Measurements from ENCODE around the gene RAB28.

RAB28 gene

DNA sequence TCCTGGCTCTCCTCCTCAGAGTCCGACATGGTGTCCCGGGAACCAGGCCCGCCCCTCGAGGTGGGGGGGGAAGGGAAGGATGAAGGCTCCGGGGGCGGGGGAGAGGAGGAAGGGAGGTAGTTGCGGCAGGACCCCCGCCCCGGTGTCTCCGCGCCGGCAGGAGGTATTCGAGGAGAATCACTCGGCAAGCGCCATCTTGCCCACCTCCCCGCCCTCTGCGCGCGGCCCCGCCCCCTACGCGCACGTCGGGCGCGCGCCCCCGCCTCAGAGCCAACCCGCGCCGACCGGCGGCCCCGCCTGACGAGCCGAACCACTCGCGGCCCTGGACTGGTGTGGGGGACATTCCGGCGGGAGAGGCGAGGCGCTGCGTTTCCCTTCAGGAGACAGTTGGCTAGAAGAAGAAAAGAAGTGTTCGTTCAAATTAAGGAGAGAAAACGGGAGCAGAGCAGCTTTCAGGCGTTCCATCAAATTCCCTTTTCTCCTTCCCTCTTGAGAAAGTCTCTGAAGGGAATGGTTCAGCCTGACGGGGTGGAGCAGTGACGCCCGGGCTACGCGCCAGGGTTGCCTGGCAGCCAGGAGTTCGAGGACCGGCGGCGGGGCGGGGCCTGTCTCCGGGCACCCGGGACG, at the start of gene RAB28:
Gene RAB28 (minus strand): TSS at position 219 of the 627 bp plus-strand sequence.
- FAIRE-seq (peak; percentile 29), DNase-seq (ENCODE audit: low spot score) (peak; percentile 81)

DNA sequence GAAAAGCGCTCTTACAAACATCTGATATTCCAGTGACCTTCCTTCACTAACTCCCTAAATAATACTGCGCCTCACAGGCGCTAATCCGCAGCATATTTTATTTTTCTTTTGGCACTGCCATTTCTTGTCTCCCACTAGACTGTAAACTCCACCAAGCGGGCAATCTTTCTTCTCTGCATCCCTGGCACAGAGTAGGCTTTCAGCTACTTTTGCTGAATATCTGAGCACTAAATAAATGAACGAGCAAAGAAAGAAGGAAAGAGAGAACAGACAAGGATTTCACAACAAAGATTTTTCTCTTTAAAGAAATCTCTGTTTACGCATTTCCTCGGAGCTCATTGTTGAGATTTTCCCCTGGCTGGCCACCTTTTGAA, 47.5 kb upstream of the RAB28 start:
- DNase-seq (ENCODE audit: low spot score) (no peak), FAIRE-seq (no peak)

DNA sequence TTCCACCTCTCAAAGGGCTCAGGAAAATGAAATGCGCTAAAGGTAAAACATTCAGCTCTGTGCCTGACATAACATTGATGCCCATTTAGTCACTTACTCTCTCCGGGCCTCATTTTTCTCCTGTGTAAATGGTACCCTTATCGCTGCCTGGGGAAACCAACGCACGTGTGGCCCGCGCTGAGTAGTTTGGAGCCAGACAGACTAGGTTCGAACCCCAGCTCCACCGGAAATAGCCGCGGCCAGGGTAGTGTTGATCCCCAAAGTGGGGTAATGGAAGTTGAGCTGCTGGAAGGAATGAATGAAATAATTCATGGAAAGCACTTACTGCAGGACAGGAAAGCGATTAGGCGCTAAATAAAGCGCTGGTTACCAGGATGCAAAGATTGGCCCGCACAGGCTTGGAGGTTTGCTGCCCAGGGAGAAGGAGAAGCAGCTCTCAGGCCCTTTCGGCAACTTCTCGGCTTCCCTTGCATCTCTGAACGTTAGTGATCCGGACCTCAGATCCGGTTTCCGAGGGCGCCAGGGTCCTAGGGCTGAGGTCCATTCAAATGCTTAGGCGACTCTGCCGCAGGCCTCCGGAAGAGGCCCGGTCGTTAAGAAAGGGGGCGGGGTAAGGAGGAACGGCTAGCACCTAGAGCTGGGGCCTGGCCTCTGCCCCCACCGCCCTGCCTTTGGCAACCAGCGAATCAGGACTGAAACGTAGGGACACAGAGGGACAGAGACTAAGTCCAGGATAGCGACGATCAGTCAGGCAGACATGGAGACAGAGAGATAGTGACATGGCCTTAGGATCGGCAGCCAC, 46.9 kb upstream of the RAB28 start:
- no peak for DNase-seq (ENCODE audit: low spot score)

DNA sequence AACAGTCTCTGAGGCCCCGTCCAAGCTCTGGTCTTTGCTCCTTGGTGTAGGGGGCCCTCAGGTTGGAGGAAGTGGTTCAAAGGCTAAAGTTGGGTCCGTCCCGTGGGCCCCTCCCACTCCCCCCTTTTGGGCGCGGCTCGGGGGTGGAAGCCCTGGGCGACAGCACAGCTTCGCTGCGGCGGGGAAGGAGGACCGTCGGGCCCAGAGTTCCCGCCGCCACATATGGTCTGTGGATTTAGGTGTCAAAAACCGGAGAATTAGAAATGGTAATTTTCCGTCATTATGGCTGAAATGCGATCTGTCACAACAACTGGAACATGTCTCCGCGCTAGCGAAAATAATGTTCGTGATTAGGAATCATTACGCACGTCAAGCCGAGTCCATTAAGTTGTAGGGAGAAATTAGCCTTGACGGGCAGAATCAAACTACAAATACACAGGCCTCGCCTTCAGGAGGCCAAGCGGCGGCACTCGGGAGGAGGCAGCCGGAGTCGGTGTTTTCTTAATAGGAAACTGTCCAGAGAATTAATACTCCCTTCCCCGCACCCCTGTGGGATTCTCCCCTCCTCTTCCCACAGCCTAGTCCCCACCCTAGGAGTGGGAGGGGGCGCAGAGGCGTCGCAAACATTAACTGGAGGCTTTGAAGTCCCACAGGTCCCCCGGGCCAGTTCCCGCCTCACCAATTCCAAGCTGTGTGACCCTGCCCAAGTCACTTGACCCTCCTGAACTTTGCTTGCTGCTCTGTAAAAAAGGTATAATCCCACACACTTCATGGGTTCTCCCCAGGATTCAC, 45.2 kb upstream of the RAB28 start:
- FAIRE-seq: no peak

More for the DNA sequence above, 46.9 kb upstream of the RAB28 start:
- no peak for FAIRE-seq

DNA sequence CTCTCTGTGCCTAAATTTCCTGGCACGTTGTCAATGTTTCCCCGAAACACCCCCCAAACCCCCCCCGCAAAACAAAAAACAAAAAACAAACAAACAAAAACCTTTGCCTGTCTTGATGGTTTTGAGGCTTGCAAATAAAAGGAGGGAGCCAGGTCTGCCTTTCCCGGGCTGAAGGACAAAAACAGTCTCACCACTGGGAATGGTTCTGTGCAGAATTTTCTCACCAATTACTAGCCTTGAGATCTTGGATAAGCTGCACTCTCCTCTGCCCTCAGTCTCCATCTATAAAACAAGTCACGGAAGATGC, 44.6 kb upstream of the RAB28 start:
- DNase-seq (ENCODE audit: low spot score): no peak
- no peak for FAIRE-seq

More for the DNA sequence above, 45.2 kb upstream of the RAB28 start:
- no peak for DNase-seq (ENCODE audit: low spot score)

DNA sequence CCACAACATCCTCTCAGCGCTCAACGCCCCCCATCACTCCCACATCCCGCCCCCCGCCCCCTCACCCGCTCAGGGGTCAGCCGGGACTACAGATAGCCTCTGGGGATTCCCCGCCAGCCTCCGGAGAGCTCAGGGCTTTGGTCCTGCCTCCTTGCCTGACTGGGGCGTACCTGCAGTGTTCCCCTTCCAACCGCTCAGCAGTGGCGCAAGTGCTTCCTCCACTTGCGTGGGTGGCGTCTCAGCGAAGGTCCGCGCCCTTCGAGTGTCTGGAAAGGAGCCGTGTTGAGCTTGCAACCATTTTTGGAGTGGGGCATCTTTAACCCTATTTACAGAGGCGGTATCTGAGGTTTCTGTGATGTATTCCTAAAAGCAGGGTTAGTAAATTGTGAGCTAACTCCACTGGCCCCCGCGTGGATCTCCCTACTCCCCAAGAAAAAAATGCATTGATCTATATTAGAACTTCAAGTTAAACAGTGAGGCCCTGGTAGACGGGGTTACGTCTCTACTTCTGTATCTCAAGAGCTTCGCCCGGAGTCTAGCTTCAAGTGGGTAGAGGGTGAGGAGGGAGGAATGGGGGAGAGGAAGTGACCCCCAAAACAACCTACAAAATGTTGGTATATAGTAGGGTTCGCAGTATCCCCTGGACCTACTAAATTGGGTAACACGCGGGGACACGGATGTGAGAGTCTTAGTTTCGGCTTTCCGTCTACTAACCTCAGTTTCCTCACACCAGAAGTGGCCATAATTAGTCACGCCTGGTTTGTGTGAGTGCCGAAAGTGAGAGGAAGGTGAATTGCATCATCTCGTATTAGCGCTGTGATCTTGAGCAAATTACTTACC, 44.1 kb upstream of the RAB28 start:
- no peak for FAIRE-seq

DNA sequence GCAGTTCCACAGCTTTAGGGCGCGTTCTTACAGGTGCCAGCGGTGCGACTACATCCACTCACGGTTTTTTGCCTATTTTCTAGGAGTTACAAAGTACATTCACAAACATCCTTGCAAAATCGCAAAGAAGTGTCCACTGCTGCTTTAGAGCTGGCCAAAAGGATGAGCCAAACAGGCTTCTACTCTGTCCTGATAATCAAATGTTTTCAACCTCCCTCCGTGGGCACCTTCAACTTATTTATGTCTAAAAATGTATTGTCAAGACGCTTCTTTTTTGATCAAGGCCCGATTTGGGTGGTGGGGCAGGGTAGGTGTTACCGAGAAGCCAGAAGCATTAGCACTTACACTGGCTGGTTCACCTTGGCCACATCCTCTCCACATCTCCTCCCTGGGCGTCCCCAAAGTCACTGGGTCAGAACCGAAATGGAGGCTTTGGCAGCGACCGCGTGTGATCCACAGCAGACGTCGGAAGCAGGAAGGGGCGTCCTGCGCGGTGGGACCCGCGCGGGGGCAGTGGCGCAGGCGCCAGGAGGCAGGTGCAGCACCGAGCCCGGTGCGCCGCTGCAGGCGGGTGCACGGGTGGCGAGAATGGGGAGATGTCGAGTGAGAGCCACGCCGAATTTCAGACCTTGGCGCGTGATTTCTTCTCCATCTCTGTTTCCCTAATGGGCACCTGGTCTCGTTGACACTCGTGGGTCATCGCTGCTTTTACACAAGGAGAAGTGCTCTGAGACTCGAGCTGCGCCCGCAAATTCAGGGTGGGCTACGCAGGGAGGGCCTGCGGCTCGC, 43.2 kb upstream of the RAB28 start:
- no peak for FAIRE-seq

More for the DNA sequence above, 44.1 kb upstream of the RAB28 start:
- no peak for DNase-seq (ENCODE audit: low spot score)

DNA sequence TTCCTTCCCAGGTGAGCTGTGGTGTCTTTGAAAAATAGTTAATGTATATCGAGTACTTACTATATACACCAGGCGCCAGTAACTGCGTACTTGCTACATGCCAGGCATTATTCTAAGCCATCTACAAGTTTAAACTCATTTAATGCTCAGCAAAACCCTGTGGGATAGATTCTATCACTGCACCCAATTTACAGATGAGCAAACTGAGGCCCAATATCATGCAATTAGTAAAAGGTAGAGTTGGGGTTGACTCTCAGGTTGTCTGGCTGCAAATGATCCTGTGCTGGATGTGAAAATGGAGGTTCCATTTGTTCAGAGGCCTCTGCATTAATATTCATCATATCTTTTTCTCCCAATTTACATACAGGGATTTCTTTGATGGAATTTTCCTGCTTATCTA, 42.5 kb upstream of the RAB28 start:
- no peak for FAIRE-seq
- no peak for DNase-seq (ENCODE audit: low spot score)

More for the DNA sequence above, 43.2 kb upstream of the RAB28 start:
- no peak for DNase-seq (ENCODE audit: low spot score)

DNA sequence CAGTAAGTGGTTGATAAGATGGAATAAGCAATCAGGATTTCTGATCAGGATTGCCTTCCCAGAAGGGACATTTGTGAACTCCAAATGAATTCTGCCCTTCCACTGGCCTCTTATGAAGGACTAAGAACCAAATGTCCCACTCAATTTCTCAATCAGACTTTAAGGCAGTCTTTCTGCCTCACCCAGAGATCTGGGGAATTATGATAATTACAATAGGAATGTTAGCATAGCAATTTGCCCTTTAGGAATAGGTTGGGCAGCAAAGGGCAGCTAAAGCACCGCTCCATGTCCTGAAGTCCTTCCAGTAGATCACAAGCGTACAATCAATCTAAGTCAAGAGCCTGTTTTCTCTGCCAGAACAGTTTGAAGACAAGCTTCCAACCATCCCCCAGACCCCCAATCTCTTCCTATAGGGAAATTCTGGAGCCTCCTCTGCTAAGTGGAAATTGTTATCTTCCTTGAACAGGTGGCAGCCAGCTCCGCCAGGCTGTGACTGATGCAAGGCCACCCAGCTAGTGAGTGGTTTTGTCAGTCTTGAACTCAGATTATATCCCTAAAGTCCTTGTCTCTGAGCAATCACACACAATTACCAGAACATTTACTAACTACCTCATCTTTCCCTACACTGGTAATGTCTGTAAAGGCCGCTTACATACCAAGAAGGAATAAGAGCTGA, 41.6 kb upstream of the RAB28 start:
- no peak for DNase-seq (ENCODE audit: low spot score)

DNA sequence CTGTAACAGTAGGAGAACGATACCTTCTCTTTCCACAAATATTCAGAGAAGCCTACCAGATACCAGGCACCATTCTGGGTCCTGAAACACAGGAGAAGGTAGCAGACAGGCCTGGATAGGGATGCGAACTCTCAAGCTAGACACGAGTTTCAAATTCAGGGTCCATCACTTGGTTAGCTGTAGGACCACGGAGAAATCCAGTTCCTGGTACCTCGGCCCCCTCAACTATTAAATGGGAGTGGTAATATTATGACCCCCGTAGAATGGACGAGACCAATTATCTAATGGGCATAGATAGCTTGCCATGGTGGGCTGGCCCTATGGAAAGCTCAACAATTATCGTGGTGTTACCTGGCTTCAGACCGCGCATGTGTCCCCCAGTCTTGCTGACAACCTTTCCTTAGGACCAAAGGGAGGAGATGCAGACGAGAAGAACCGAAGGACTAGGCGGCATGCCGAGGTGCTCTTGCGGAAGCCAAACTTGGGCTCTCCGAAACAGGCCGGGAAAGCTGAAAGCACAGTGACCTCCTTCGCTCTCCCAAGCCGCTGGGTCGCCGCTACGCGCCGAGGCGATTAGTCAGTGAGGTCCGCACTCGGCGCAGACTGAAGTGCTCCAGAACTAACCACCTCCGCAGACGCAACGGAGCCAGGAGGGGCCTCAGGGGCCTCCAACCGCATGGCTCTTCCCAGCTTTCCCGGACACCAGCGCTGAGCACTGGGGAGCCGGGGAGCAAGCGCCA, 40.5 kb upstream of the RAB28 start:
- DNase-seq (ENCODE audit: low spot score): no peak
- no peak for FAIRE-seq

More for the DNA sequence above, 41.6 kb upstream of the RAB28 start:
- no peak for FAIRE-seq

DNA sequence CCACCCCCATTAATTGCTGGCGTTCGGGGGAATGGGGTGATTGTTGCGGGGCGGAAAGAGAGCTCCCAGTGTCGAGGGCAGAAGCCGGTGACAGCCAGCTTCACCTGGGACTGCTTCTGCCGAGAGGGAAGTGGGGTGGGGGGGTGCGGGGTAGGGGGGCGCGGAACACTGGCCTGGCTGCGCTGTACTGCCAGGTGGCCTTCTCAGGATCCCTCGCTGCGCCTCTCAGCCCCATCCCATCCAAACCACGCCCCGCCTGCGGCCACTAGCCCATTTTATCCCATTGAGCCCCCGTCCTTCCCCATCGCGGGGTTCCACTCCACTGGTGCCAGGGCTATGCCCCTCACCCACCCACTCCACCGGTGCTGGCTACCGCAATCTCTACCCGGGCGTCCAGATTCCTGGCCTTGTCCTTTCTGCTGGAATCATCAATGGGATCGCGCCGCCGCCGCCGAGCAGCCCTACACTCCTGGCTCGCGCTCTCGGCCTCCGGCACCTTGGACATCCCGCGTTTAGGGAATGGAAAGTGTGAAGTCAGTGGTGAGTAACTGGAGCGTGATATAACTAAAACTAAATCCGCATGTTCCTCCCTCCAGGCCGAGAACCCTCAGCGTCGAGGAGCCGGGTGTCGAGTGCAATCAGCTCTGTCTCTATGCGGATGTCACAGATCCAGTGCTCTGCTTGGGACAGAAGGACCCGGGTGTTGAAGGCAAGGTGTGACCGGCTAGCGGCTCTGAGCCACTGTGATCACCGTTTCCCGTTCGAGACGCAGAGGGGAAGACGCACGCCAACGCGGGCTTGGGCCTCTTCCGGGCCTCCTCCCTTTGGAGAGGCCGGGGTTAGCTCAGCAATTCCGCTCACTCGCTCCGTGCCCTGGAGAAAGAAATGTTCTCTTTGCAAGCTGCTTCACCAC, 39.7 kb upstream of the RAB28 start:
- FAIRE-seq: no peak
- no peak for DNase-seq (ENCODE audit: low spot score)

DNA sequence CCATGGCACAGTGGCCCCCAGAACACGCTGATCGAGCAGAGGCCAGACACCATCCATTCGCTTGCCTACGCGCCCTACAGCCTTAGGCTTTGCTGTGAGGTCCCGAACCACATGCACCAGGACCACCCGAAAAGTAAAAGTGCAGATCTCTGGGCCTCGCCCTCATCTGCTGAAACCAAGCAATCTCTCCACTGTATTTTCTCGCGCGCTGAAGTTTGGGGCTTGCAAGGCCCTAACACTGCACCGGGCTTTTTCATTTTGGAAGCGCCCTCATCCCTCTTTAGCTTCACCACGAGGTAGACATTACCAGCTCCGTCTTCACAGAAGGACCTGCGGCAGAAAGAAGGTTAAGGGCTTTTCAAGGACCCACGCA, 39.0 kb upstream of the RAB28 start:
- FAIRE-seq (no peak), DNase-seq (ENCODE audit: low spot score) (no peak)

DNA sequence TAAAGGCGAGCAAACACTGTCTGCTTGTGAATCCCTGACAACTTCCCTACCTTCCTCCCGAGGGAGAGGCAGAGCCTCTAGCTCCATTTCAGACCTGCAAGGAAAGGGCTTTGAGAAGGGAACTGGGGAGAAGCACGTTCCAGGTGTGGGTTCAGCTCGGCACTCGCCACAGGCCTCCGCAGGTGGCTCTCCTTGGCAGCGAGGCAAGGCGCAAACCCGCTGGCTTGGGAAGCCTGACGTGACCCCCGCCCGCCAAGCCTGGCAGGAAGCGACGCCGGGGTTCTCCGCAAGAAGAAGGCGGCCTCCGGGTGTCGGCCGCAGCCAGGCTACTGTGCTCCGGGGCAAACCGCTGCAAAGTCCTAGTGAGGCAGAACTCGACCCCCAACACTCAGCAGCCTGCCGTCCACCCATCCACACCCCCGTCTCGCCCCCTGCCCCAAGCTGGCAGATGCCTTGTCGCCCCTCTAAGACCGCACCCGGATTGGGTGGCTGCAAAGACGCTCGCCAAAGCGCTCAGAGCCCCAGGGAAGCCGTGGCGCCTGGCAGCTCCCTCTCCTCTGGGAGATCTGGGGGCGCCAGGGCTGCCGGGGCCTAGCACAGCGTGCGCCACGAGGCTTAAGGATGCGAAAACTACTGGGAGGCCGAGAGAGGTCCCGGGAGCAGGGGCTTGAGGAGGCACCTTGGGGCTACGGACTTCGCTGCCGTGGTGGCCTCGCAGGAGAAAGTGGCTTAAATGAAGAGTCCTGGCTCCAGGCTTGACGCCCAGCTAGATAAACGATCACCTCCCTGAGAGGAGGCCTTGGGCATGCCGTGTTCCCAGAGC, 38.4 kb upstream of the RAB28 start:
- no peak for FAIRE-seq
- no peak for DNase-seq (ENCODE audit: low spot score)

DNA sequence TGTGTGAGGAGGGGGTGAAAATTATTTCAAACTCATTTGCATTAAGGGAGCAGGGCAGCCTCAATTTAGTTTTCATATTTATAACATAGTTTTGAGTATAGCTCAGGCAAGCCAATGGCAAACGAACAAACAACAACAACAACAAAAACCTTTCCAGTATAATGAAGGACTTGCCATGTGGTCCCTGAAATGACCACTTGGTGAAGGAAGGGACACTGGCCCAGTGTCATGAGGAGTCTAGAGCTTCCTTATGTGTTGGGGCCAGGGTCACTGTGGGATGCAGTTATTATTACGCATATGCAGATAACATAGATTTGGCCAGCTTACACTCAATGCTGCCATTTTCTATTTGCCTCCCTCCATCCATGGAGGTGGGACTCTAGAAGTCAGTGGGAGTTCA, 36.9 kb upstream of the RAB28 start:
- DNase-seq (ENCODE audit: low spot score): no peak
- no peak for FAIRE-seq

DNA sequence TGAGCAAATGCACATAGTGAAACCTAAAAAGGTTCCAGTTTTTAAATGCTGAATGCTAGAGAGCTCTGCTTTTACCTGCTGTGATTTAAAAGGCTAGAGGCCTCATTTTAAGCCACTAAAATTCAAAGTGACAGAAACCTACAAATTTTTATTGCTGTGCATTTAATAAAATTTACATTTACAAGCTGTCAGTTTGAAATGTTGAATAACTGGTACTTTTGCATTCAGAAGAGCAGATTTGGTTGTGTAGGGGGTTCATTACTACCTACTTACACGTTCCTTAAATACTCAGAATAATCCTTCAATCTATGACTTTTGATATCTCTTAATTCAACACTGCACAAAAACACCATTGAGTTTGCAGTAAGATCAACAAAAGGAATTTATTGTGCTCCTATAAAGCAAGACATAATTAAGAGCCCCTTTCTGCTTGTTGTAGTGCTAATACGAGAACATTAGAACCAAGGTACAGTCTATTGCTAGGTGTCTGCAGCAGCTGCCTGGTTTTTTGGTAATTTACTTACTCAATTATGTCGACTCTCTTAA, 32.2 kb upstream of the RAB28 start:
- DNase-seq (ENCODE audit: low spot score): no peak
- FAIRE-seq: no peak

DNA sequence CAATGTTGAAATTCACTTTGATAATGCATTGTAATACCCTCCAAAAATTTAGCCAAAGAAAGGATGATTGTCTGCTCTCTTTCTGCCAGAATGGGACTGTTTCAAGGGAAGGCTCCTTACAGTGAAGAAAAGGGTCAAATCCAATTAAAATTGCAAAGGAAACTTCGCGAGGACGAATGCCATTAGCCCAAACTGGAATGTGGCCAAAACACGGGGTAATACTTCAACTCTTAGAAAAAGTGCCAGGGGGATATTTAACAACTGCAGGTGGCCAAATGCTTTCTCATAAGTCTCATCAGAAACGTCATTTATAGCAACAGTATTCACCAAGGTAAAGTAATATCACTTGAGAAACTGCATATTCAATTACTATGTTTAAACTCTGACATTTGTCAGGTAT, 31.1 kb upstream of the RAB28 start:
- FAIRE-seq (no peak), DNase-seq (ENCODE audit: low spot score) (no peak)

DNA sequence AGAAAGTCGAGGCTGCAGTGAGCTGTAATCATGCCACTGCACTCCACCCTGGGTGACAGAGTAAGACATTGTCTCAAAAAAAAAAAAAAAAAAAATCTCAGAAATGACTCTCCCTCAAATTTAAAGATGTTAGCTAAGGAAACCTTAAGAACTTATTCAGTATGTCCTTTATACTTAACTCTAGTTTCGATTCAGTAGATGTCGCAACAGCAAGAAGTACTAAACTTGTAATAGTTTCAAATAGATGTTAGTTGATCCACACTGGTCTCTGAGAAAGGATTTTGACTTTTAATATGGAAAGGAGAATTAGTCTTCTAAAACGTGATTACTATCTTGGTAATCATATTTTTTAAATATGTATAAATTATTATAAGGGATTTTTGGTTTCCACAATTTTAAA, 30.6 kb upstream of the RAB28 start:
- FAIRE-seq: no peak
- no peak for DNase-seq (ENCODE audit: low spot score)

Data from RCC 7860 (cell line).